Activated naive CD4-positive, alpha-beta T cell treated with anti-CD3 and anti-CD28 coated beads, Interleukin-2, amount 50 U/mL, for 24 hours (primary cell): ENCODE measurements around the gene NATD1.

Experiments used
- H3K27ac Mint-ChIP-seq: one replicate; pipeline ENCODE4 v1.8.0; 2021; ENCODE audit warnings: mild to moderate bottlenecking, mixed read lengths
- H3K27me3 Mint-ChIP-seq: one replicate; pipeline ENCODE4 v1.8.0; 2021; ENCODE audit warnings: mixed read lengths
- H3K36me3 Mint-ChIP-seq: one replicate; pipeline ENCODE4 v1.8.0; 2021; ENCODE audit warnings: mixed read lengths
- H3K4me1 Mint-ChIP-seq: one replicate; pipeline ENCODE4 v1.8.0; 2021; ENCODE audit warnings: mixed read lengths
- H3K4me3 Mint-ChIP-seq: one replicate; pipeline ENCODE4 v1.8.0; 2021; ENCODE audit warnings: mild to moderate bottlenecking, mixed read lengths
- H3K9me3 Mint-ChIP-seq: one replicate; pipeline ENCODE4 v1.8.0; 2021; ENCODE audit warnings: mixed read lengths

Gene NATD1

DNA sequence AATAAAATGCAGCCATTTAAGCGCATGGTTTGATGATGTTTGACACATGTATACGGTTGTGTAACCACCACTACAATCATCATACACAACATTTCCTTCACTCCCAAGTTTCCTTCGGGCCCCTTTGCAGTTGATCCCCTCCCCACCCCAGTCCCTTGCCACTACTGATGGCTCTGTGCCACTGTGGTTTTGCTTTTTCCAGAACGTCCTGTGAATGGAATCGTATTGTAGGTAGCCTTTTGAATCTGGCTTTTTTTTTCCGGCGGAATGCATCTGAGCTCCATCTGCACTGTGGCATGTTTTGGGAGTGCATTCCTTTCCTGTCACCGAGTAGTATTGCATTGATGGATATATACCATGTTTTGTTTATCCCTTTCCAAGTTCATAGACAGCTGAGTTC lies 16.2 kb upstream of the NATD1 start:
- Mint-ChIP-seq H3K4me1 (peaks cover 20% of the 10 kb centered on the region), H3K9me3 (no peaks in the 10 kb centered on the region), H3K36me3 (peaks cover 2% of the 10 kb centered on the region), H3K4me3 (no peak overlapping the region), H3K27me3 (no peaks in the 10 kb centered on the region), H3K27ac (no peak overlapping the region)

DNA sequence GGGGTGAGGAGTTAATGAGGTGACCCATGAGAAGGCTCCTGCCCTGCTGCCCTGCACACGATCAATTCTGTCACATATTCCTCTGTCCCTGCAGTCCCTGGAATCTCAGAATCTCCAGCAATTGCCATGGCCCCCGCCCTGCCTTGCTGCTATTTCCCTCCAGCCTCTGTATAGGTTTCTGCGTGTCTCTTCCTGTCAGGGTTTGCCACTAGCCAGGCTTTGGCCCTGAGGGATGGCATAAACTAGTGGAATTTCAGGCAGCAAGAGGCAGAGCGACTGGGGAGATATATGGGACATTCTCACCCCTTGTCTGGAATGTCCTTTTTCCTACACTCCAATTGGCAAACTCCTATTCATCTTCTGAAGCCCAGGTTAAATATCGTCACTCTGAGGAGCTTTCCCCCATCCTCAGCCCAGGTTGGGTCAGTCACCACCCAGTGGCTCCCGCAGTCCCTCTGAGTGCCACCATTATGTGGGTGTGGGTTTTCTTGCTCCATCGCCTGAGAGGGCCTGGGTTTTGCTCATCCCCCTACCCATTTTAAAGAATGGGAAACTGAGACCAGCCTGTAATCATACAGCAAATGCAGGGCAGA lies 15.5 kb upstream of the NATD1 start:
- H3K27ac Mint-ChIP-seq, result no peak overlapping the region
- no peaks in the 10 kb centered on the region for H3K27me3 Mint-ChIP-seq
- H3K9me3 Mint-ChIP-seq, result no peaks in the 10 kb centered on the region
- peaks cover 20% of the 10 kb centered on the region for H3K4me1 Mint-ChIP-seq
- H3K4me3 Mint-ChIP-seq, result no peak overlapping the region
- H3K36me3 Mint-ChIP-seq, result peaks cover 2% of the 10 kb centered on the region

DNA sequence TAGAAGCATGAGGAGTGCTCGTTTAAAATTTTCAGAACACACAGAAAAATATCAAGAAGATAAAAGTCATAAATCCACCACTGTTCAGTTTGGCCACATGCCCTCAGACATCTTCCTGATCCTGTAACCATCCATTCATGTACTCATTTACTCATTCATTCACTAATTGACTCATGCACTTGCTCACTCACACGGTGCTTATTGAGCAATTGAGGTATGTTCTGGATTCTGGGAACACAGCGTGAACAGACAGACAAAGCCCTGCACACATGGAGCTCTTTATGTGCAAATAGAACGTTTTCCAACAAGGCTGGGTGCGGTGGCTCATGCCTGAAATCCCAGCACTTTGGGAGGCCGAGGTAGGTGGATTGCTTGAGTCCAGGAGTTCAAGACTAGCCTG lies 10.2 kb upstream of the NATD1 start:
- Mint-ChIP-seq H3K9me3 (no peaks in the 10 kb centered on the region), H3K27me3 (no peaks in the 10 kb centered on the region), H3K27ac (no peak overlapping the region), H3K36me3 (peaks cover 2% of the 10 kb centered on the region), H3K4me3 (no peak overlapping the region), H3K4me1 (peaks cover 14% of the 10 kb centered on the region)

DNA sequence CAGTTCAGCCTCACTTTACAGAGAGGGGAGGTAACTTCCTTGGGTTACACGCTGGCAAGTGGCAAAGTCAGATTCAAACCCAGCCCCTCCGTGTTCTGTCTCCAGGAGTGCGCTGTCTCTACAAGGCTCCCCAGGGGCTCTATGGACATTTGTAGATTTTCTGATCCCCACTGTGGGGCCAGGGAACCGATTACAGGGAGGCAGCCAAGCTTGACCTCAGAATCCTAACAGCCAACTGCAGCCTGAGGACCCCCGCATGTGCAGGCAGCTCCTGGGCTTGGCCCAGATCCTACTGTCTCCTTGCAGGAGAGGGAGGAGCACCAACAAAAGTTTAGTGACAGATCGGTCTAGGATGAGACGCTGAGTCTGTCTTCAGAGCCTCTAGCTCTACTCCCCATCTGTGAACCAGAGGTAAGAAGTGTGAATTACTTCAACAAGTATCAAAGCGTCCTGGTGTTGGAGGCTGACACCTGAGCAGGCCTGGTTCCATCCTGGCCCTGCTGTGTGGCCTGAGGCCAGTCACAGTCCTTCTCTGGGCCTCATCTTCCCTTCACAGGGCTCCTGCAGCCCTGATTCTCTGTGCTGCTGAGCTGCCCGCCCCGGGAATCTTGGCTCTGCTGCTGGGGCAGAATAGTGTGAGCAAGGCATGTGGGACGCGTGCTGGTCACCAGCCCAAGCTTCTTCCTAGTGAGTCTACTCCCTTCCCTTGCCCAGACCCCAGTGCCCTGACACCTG lies 9.2 kb upstream of the NATD1 start:
- peaks cover 16% of the 10 kb centered on the region for H3K4me1 Mint-ChIP-seq
- no peak overlapping the region for H3K4me3 Mint-ChIP-seq
- H3K27ac Mint-ChIP-seq, result no peak overlapping the region
- peaks cover 2% of the 10 kb centered on the region for H3K36me3 Mint-ChIP-seq
- H3K9me3 Mint-ChIP-seq, result no peaks in the 10 kb centered on the region
- no peaks in the 10 kb centered on the region for H3K27me3 Mint-ChIP-seq

DNA sequence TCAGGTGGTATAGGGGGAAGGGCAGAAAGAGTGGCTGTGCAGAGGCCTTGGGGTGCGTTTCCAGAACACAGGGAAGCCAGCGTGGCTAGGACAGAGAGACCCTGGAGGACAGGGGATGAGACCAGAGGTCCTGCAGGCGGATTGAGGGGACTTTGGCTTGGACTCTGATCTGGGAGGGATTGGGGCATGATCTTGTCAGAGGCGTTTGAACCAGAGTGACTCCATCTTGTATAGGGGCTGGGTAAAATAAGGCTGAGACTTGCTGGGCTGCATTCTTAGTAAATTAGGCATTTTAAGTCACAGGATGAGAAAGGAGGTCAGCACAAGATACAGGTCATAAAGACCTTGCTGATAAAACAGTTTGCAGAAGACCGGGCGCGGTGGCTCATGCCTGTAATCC lies 5.4 kb upstream of the NATD1 start:
- H3K4me1 Mint-ChIP-seq, result peaks cover 18% of the 10 kb centered on the region

DNA sequence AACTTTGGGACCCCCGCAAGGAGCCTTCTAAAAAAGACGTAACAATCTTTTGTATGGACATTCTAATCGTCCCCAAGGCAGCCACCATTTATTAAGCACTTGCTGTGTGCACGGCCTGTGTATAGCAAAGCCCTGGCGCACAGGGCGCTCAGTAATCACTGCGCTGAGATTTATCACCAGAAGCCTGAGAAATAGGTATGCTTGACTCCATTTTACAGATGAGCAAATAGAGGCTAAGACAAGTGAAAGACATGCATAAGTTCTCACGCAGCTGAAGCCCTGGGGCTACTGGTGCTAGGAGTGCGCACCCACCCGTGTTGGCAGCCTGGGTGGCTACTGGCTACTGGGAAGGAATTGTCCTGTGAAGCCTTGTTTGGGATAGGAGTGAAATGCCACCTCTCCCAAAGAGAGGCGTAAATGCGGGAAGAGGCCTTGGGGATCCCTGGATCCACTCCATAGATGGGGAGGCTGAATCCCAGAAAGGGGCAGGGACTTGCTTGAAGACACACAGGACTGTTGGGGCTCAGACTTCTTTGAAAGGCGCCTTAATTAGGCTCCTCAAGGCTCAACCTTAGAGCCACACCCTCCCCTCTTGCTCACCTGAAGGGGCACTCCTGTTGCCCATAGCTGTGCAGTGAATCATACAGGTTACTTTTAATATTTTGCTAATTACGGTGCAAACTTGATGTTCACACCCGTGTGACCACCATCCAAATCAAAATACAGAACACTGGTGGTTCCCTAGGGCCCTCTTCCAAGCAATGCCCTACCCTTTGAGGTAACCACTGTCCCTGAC lies 634 bp upstream of the NATD1 start:
- H3K4me3 Mint-ChIP-seq, result peak overlapping the region; percentile 89
- H3K9me3 Mint-ChIP-seq, result no peaks in the 10 kb centered on the region
- H3K36me3 Mint-ChIP-seq, result no peaks in the 10 kb centered on the region
- H3K27me3 Mint-ChIP-seq, result no peaks in the 10 kb centered on the region
- peaks cover 42% of the 10 kb centered on the region for H3K4me1 Mint-ChIP-seq
- peak overlapping the region; percentile 70 for H3K27ac Mint-ChIP-seq

More for the DNA sequence above, 5.4 kb upstream of the NATD1 start:
- H3K36me3 Mint-ChIP-seq, result no peaks in the 10 kb centered on the region
- H3K27me3 Mint-ChIP-seq, result no peaks in the 10 kb centered on the region
- no peaks in the 10 kb centered on the region for H3K9me3 Mint-ChIP-seq
- H3K4me3 Mint-ChIP-seq, result no peak overlapping the region
- H3K27ac Mint-ChIP-seq, result peak overlapping the region; percentile 65

DNA sequence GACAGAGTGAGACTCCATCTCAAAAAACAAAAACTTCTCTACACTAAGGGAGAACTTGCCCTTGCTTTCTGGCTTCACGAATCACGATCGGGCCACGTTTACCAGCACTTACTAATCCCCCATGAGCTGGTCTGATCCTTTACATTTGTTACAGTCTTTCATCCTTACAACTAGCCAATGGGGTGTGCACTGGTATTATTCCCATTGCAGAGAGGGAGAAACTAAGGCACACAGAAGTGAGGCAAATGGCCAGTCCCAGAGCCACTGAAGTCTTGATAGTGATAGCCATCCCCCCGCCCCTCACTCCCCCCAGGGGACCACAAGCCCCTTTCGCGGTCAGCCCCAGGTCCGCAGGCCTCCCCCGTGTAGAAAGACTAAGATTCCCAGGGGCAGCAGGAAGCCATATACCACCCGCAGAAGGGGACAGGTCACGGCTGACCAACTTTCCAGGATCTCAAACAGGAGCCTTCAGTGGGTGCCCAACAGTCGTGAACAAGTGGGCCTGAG lies 868 bp downstream of the NATD1 start:
- Mint-ChIP-seq H3K4me3 (peak overlapping the region; percentile 80), H3K27me3 (no peaks in the 10 kb centered on the region), H3K36me3 (no peaks in the 10 kb centered on the region), H3K4me1 (peaks cover 30% of the 10 kb centered on the region), H3K9me3 (no peaks in the 10 kb centered on the region), H3K27ac (peak overlapping the region; percentile 51)

DNA sequence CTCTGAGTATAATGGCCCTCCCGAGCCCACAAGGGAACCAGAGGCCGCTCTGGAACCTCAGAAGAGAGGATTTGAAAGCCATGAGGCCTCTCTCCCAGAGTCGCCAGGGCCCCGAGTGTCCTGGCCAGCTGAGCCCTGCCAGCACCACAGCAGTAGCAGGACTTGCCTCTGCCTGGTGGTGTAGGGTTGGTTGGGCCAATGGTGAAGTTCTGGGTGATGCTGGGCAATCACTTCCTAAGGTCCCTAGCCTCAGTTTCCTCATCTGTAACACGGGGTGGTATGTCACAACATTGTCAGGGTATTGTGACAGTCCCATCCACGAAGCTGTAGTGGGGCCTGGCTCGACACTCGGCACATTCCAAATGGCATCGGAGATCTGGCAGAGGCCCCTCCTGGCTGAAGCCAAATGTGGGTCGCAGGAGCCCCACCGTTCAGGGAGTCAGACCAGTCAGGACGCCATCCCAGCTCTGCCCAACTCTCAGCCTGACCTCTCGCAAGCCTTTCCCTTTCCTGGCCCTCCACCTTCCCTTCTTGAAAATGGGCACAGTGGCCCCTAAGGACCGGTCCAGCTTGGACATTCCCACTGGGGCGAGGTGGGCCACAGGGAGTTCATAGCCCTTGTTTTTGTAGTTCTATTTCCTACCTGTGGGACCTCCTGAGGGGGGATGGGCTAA lies 1.7 kb downstream of the NATD1 start:
- H3K9me3 Mint-ChIP-seq, result no peaks in the 10 kb centered on the region
- H3K36me3 Mint-ChIP-seq, result no peaks in the 10 kb centered on the region
- H3K4me3 Mint-ChIP-seq, result peak overlapping the region; percentile 47
- H3K27ac Mint-ChIP-seq, result no peak overlapping the region
- no peaks in the 10 kb centered on the region for H3K27me3 Mint-ChIP-seq
- peaks cover 30% of the 10 kb centered on the region for H3K4me1 Mint-ChIP-seq

DNA sequence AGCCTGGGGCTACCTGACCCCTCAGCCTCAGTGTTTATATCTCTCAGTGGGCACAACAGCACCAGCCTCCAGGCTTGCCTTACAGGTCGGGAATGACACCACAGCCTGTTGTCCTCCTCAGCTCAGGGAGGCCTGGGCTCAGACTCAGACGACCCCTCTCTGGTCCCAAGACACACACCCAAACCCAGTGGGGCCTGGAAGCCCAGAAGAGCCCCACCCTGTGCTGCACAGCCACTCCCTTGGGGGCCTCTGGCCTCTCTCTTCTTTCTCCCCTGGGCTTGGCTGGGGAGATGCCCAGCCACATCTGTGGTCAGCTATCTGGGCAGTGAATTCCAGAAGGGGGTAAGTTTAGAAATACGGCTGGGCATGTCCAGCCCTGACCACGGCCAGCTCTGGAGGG lies 2.4 kb downstream of the NATD1 start:
- Mint-ChIP-seq H3K27me3 (no peaks in the 10 kb centered on the region), H3K27ac (no peak overlapping the region), H3K36me3 (no peaks in the 10 kb centered on the region), H3K9me3 (no peaks in the 10 kb centered on the region), H3K4me1 (peaks cover 30% of the 10 kb centered on the region), H3K4me3 (no peak overlapping the region)

DNA sequence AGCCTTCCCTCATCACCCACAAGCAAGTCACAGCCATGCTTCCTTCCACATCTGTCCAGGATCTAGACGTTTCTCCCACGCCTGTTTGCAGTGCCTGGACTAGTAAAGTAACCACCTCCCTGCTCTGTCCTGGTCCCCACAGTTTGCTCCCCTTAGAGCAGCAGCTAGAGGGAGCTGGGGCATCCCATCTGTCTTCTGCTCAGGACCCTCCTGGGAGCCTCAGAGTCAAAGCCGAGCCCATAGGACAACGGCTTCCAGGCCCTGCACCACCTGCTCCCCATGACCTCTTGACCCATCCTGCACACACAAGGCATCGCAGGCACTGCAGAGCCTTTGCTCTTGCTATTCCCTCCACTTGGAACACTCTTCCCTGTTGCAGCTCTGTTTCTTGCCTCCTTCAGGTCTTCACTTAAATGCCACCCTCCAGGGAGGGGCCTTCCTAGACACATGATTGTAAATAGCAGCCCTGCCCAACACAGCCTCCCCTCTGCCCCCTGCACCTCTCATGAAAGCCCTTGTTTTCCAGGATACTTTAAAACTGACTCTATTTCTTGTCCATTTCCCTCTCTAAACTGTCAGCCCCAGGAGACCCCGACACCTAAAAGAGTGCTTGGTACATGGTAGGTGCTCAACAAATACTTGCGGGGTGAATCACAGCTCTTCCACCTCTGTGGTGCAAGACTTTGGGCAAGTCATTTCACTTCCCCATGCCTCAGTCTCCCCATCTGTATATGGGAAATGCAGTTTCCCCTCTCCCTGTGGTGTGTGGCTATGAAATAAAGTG lies 3.1 kb downstream of the NATD1 start:
- no peaks in the 10 kb centered on the region for H3K27me3 Mint-ChIP-seq
- no peak overlapping the region for H3K27ac Mint-ChIP-seq
- H3K4me3 Mint-ChIP-seq, result no peak overlapping the region
- peaks cover 30% of the 10 kb centered on the region for H3K4me1 Mint-ChIP-seq
- H3K9me3 Mint-ChIP-seq, result no peaks in the 10 kb centered on the region
- no peaks in the 10 kb centered on the region for H3K36me3 Mint-ChIP-seq

DNA sequence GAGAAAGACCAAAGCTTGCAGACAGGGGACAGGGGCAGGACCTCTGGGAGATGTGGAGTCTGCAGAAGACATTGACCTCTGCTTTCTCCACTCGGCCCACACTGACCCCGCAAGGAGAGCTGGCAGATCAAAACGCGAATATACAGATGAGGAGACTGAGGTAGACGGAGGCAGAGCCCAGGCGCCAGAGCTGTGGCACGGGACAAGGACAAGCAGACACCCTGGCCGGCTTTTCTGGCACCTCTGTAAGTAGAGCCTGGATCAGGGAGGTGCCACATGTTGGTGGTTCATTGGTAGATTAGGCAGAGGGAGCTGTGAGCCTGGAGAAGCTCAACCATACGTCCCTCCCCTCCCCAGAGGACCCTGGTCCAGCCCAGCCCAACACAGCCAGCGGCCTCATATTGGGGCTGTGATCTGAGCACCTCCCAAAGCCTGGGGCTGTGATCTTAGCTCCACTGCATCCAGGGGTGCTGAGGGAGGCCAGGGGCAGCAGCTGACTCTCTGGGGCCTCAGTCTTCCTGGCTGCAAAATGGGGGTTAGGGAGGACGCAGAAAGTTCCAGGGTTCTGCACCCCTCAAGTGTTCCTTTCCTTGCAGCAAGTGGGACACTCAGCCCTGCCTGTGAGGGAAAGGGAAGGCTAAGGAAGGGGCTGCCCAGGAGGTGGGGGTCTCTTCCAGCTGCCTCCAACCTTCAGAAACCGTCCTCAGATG lies 4.0 kb downstream of the NATD1 start:
- H3K27me3 Mint-ChIP-seq, result no peaks in the 10 kb centered on the region
- H3K4me3 Mint-ChIP-seq, result no peak overlapping the region
- H3K36me3 Mint-ChIP-seq, result no peaks in the 10 kb centered on the region
- H3K4me1 Mint-ChIP-seq, result peaks cover 30% of the 10 kb centered on the region
- no peak overlapping the region for H3K27ac Mint-ChIP-seq
- H3K9me3 Mint-ChIP-seq, result no peaks in the 10 kb centered on the region

DNA sequence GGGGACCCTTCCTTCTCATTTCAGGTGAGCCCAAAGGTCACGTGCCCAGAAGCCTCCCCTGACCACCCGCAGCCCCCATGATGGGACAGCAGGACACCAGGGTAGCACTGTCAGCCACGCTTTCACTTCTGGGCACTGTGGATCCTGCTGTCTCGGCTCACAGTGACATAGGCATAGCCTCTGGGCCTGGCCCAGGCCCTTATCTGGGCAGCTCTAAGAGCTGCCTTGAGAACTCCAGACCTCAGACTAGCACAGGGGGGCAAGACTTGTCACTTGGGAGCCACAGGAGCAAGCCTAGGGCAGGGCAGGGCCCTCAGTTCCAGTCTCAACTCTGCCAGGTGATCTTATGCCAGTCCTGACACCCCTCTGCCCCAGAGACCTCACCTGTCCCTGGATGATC lies 4.7 kb downstream of the NATD1 start:
- H3K27me3 Mint-ChIP-seq, result no peaks in the 10 kb centered on the region
- H3K27ac Mint-ChIP-seq, result no peak overlapping the region
- H3K36me3 Mint-ChIP-seq, result no peaks in the 10 kb centered on the region
- H3K9me3 Mint-ChIP-seq, result no peaks in the 10 kb centered on the region
- H3K4me3 Mint-ChIP-seq, result no peak overlapping the region
- H3K4me1 Mint-ChIP-seq, result peaks cover 23% of the 10 kb centered on the region

DNA sequence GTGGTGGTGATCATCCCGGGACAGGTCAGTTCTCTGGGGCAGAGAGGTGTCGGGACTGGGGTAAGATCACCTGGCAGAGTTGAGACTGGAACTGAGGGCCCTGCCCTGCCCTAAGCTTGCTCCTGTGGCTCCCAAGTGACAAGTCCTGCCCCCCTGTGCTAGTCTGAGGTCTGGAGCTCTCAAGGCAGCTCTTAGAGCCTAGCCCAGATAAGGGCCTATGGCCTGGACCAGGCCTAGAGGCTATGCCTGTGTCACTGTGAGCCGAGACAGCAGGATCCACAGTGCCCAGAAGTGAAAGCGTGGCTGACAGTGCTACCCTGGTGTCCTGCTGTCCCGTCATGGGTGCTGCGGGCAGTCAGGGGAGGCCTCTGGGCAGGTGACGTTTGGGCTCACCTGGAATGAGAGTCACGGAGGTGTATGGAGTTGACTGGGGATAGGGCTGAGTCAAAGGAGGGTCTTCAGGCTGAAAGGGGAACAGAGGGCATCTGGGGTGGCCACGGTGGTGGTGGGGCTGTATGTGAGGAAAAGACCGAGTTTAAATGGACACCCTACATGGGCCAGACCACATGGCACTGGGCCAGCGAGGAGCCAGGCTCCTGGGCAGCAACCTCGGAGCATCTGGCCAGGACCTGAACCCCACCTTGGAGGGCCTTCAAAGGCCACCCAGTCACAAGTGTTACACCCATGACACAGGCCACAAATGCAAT lies 5.5 kb downstream of the NATD1 start:
- H3K27ac Mint-ChIP-seq, result no peak overlapping the region
- H3K9me3 Mint-ChIP-seq, result no peaks in the 10 kb centered on the region
- H3K4me3 Mint-ChIP-seq, result no peak overlapping the region
- no peaks in the 10 kb centered on the region for H3K36me3 Mint-ChIP-seq
- H3K27me3 Mint-ChIP-seq, result no peaks in the 10 kb centered on the region
- peaks cover 21% of the 10 kb centered on the region for H3K4me1 Mint-ChIP-seq

DNA sequence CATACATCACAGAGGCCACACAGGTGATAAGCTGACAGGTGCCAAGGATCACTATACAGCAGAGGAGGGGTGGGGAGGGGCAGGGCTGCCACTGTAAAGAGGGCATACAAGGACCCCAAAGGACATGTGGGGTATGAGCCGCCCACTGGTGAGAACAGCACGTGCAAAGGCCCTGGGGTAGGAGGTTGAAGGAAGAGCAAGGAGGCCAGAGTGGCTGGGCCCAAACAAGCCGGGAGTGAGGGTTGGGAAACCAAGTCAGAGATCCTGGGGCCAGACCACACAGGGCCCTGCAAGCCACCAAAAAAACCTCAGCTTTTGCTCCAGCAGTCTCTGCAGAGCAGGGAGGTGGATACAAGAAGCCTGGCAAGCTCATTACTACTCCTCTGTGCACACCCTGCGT lies 6.5 kb downstream of the NATD1 start:
- H3K9me3 Mint-ChIP-seq, result no peaks in the 10 kb centered on the region
- H3K27ac Mint-ChIP-seq, result no peak overlapping the region
- no peaks in the 10 kb centered on the region for H3K36me3 Mint-ChIP-seq
- no peak overlapping the region for H3K4me3 Mint-ChIP-seq
- H3K4me1 Mint-ChIP-seq, result peaks cover 14% of the 10 kb centered on the region
- no peaks in the 10 kb centered on the region for H3K27me3 Mint-ChIP-seq
